Keratinocyte (primary cell): Measurements from ENCODE around the gene USP10.

Experiments
- EZH2 ChIP-seq: IDR thresholded peaks from one replicate; pipeline ENCODE4 v1.6.1; 2012; ENCODE audit warnings: inconsistent platforms, mild to moderate bottlenecking, low read length, moderate library complexity
- TF ChIP-seq, protein P1 (sequence below), 3 experiments: IDR thresholded peaks in 1 of 3; conservative IDR thresholded peaks in 1 of 3; optimal IDR thresholded peaks in 1 of 3; 2 replicates in 2 of 3; 3 replicates in 1 of 3; pipeline versions ENCODE3 to v1.5.1; 2011; ENCODE audit warnings: low read length in 3 of 3, mild to moderate bottlenecking in 3 of 3, moderate library complexity in 2 of 3, control low read depth in 1 of 3, inconsistent platforms in 1 of 3; ENCODE audit not compliant: insufficient read depth in 2 of 3; ENCODE audit errors: extremely low read depth in 1 of 3

GRCh38 chr16:84816023-84816422 is 116.2 kb downstream of the USP10 start:
- TF ChIP-seq, protein P1, sequence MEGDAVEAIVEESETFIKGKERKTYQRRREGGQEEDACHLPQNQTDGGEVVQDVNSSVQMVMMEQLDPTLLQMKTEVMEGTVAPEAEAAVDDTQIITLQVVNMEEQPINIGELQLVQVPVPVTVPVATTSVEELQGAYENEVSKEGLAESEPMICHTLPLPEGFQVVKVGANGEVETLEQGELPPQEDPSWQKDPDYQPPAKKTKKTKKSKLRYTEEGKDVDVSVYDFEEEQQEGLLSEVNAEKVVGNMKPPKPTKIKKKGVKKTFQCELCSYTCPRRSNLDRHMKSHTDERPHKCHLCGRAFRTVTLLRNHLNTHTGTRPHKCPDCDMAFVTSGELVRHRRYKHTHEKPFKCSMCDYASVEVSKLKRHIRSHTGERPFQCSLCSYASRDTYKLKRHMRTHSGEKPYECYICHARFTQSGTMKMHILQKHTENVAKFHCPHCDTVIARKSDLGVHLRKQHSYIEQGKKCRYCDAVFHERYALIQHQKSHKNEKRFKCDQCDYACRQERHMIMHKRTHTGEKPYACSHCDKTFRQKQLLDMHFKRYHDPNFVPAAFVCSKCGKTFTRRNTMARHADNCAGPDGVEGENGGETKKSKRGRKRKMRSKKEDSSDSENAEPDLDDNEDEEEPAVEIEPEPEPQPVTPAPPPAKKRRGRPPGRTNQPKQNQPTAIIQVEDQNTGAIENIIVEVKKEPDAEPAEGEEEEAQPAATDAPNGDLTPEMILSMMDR (optimal IDR thresholded peaks at IDR 0.05 in 1 of 3, IDR thresholded peaks at IDR 0.05 in 1 of 3, conservative IDR thresholded peaks at IDR 0.05 in 1 of 3; ENCODE audit: extremely low read depth in 1 of 3, insufficient read depth in 2 of 3, low read length in 3 of 3) = no peak
- TF ChIP-seq EZH2 = no peak
